ENCODE data around the gene CAVIN4. TPM values are rescaled to one million over a fixed set of nuclear protein-coding genes. Genes with fewer than 3 reads are reported as not detected.

CAVIN4 gene
- polyA plus RNA-seq, 1 donor from 2014 or later, result 15.3 TPM

- Histone ChIP-seq H3K9me2 (ENCODE audit: insufficient read depth, low read length) (no peaks in the 10 kb centered on the region), H3K27me3 (ENCODE audit: insufficient read depth, low read depth, low read length) (no peaks in the 10 kb centered on the region), H3F3A (ENCODE audit: insufficient read depth, low read length, poor library complexity, severe bottlenecking) (no peaks in the 10 kb centered on the region), H3K27ac (ENCODE audit: low read length) (no peak overlapping the region), H3K79me2 (replicated peaks; ENCODE audit: insufficient read depth, low read length) (no peaks in the 10 kb centered on the region), H3K36me3 (ENCODE audit: insufficient read depth, low read length) (no peaks in the 10 kb centered on the region), H3K9me3 (ENCODE audit: low read length) (no peaks in the 10 kb centered on the region), H3K4me2 (ENCODE audit: low read length) (no peak overlapping the region), H4K20me1 (ENCODE audit: insufficient read depth) (peaks cover 4% of the 10 kb centered on the region), H2AFZ (ENCODE audit: low read depth, low read length) (no peak overlapping the region), H3K9ac (ENCODE audit: low read length) (no peak overlapping the region), H3K4me3 (ENCODE audit: low read length) (no peak overlapping the region)
- no peak for TF ChIP-seq SMC3 (conservative IDR thresholded peaks at IDR 0.05; ENCODE audit: poor library complexity)
- TF ChIP-seq POLR2AphosphoS5 (IDR thresholded peaks at IDR 0.05), result no peak
- no peak for TF ChIP-seq RAD21 (conservative IDR thresholded peaks at IDR 0.05)
- no peak for TF ChIP-seq EP300 (conservative IDR thresholded peaks at IDR 0.05; ENCODE audit: poor library complexity, severe bottlenecking)
- TF ChIP-seq CTCF (IDR thresholded peaks at IDR 0.05; ENCODE audit: poor library complexity, severe bottlenecking), result no peak
- TF ChIP-seq MXI1 (conservative IDR thresholded peaks at IDR 0.05; ENCODE audit: poor library complexity, severe bottlenecking), result no peak
- TF ChIP-seq EZH2 (IDR thresholded peaks at IDR 0.05; ENCODE audit: borderline replicate concordance, insufficient read depth, low read length, poor library complexity, severe bottlenecking), result no peak
- no peak for TF ChIP-seq REST (IDR thresholded peaks at IDR 0.05; ENCODE audit: borderline replicate concordance)
- no peak for TF ChIP-seq TAF1 (IDR thresholded peaks at IDR 0.05; ENCODE audit: low read depth)
Observed at GRCh38 chr9:100589582-100589981, 11.7 kb downstream of the CAVIN4 start.

- H3K36me3 ChIP-seq (ENCODE audit: insufficient read depth, low read length), result no peaks in the 10 kb centered on the region
- no peak overlapping the region for H2AFZ ChIP-seq (ENCODE audit: low read depth, low read length)
- TF ChIP-seq REST (IDR thresholded peaks at IDR 0.05; ENCODE audit: borderline replicate concordance) (no peak), RAD21 (conservative IDR thresholded peaks at IDR 0.05) (no peak), POLR2AphosphoS5 (IDR thresholded peaks at IDR 0.05) (no peak), TAF1 (IDR thresholded peaks at IDR 0.05; ENCODE audit: low read depth) (no peak), MXI1 (conservative IDR thresholded peaks at IDR 0.05; ENCODE audit: poor library complexity, severe bottlenecking) (no peak), CTCF (IDR thresholded peaks at IDR 0.05; ENCODE audit: poor library complexity, severe bottlenecking) (no peak), SMC3 (conservative IDR thresholded peaks at IDR 0.05; ENCODE audit: poor library complexity) (no peak), EP300 (conservative IDR thresholded peaks at IDR 0.05; ENCODE audit: poor library complexity, severe bottlenecking) (no peak), EZH2 (IDR thresholded peaks at IDR 0.05; ENCODE audit: borderline replicate concordance, insufficient read depth, low read length, poor library complexity, severe bottlenecking) (no peak)
- H3K27me3 ChIP-seq (ENCODE audit: insufficient read depth, low read depth, low read length), result no peaks in the 10 kb centered on the region
- H3K27ac ChIP-seq (ENCODE audit: low read length), result no peak overlapping the region
- no peaks in the 10 kb centered on the region for H3K9me2 ChIP-seq (ENCODE audit: insufficient read depth, low read length)
- no peaks in the 10 kb centered on the region for H3K9me3 ChIP-seq (ENCODE audit: low read length)
- no peak overlapping the region for H3K4me3 ChIP-seq (ENCODE audit: low read length)
- no peak overlapping the region for H3K4me2 ChIP-seq (ENCODE audit: low read length)
- no peaks in the 10 kb centered on the region for H3F3A ChIP-seq (ENCODE audit: insufficient read depth, low read length, poor library complexity, severe bottlenecking)
- no peaks in the 10 kb centered on the region for H4K20me1 ChIP-seq (ENCODE audit: insufficient read depth)
- H3K79me2 ChIP-seq (replicated peaks; ENCODE audit: insufficient read depth, low read length), result no peaks in the 10 kb centered on the region
- no peak overlapping the region for H3K9ac ChIP-seq (ENCODE audit: low read length)
Observed at GRCh38 chr9:100590481-100590880, 12.6 kb downstream of the CAVIN4 start.

Measured in neural cell (in vitro differentiated cells).